Stimulated activated CD8-positive, alpha-beta memory T cell treated with anti-CD3 and anti-CD28 coated beads, Interleukin-12 subunit alpha, Interleukin-12 subunit beta, amount 100 ng/mL, for 1 hour (primary cell): ENCODE data around the gene NAA16.

Source experiments
- DNase-seq: peaks from one replicate; pipeline ENCODE4 v3.0.0-alpha.2; 2020; ENCODE audit warnings: low read depth

The NAA16 gene

GRCh38 chr13:41304551-41304950 is 6.5 kb upstream of the NAA16 start:
- no peak for DNase-seq

- no peak for DNase-seq
These were observed 4.6 kb upstream of the NAA16 start for GRCh38 chr13:41306271-41307145.

GRCh38 chr13:41307884-41308640 is 3.0 kb upstream of the NAA16 start:
- no peak for DNase-seq

GRCh38 chr13:41311406-41312175 is 524 bp downstream of the NAA16 start:
- peak; percentile 33 for DNase-seq

- DNase-seq = no peak
These were observed 1.1 kb downstream of the NAA16 start for GRCh38 chr13:41312176-41312500.

- no peak for DNase-seq
These were observed 2.0 kb downstream of the NAA16 start for GRCh38 chr13:41313117-41313516.

- no peak for DNase-seq
These were observed 2.7 kb downstream of the NAA16 start for GRCh38 chr13:41313659-41314197.

GRCh38 chr13:41315443-41316047 is 4.5 kb downstream of the NAA16 start:
- DNase-seq = no peak

GRCh38 chr13:41317243-41317642 is 6.2 kb downstream of the NAA16 start:
- DNase-seq = no peak

- DNase-seq = no peak
These were observed 14.7 kb downstream of the NAA16 start for GRCh38 chr13:41325752-41326151.

- no peak for DNase-seq
These were observed 15.6 kb downstream of the NAA16 start for GRCh38 chr13:41326661-41327060.

- no peak for DNase-seq
These were observed 17.1 kb downstream of the NAA16 start for GRCh38 chr13:41327994-41328790.

GRCh38 chr13:41332829-41333228 is 21.8 kb downstream of the NAA16 start:
- DNase-seq = no peak

- DNase-seq = no peak
These were observed 23.7 kb downstream of the NAA16 start for GRCh38 chr13:41334810-41335209.

- DNase-seq = no peak
These were observed 33.3 kb downstream of the NAA16 start for GRCh38 chr13:41344358-41344757.

- DNase-seq = no peak
These were observed 34.3 kb downstream of the NAA16 start for GRCh38 chr13:41345165-41345913.

GRCh38 chr13:41345914-41346589 is 35.0 kb downstream of the NAA16 start:
- DNase-seq = no peak

- peak; percentile 27 for DNase-seq
These were observed 42.1 kb downstream of the NAA16 start for GRCh38 chr13:41352935-41353840.

- DNase-seq = no peak
These were observed 43.3 kb downstream of the NAA16 start for GRCh38 chr13:41354416-41354815.
